Measurements from ENCODE around the gene GMEB2. TPM values are rescaled to one million over a fixed set of nuclear protein-coding genes. Genes with fewer than 3 reads are reported as not detected.
A peak's percentile ranks its signal among the peaks of the same experiment; 100 is the strongest.

Gene GMEB2
- total and polyA plus RNA-seq, 7 experiments from 2014 or later: 11.0 to 30.2 (median 21.9) TPM

- no peaks in the 10 kb centered on the region for H3K27me3 ChIP-seq (ENCODE audit: control insufficient read depth in 2 of 2, insufficient read depth in 2 of 2, low read length in 2 of 2)
- H3K27ac Mint-ChIP-seq: peak overlapping the region in 1 of 9 donors; percentile 68
- no peak overlapping the region for H3K27ac ChIP-seq (ENCODE audit: low read depth, low read length)
- intact Hi-C loops (cut with micrococcal nuclease): no loop called here
- H3K9me3 ChIP-seq (ENCODE audit: control insufficient read depth in 2 of 3, low read length in 3 of 3): no peaks in the 10 kb centered on the region
- H3K4me3 ChIP-seq (ENCODE audit: low read length): no peak overlapping the region
- DNase-seq: no peak
- H3K4me1 ChIP-seq (ENCODE audit: control insufficient read depth in 2 of 2, insufficient read depth in 2 of 2, low read length in 2 of 2): peaks cover 13 to 21% of the 10 kb centered on the region in 2 donors
- no peak for ATAC-seq
- no peaks in the 10 kb centered on the region for H3K9me3 Mint-ChIP-seq
- ChIA-PET CTCF (interaction anchor here (1.0 kb wide), 1 partner anchor 12 kb away, joined by 3 read pairs; no protein-coding TSS in a partner anchor), POLR2A (interaction anchor here (1.0 to 1.2 kb wide), 2 partner anchors 10 to 27 kb away, joined by 3 read pairs; no protein-coding TSS in a partner anchor)
- H3K4me1 Mint-ChIP-seq: peaks cover 9 to 16% (median 13%) of the 10 kb centered on the region in 7 donors
- H3K4me3 Mint-ChIP-seq: no peak overlapping the region
- no peaks in the 10 kb centered on the region for H3K36me3 Mint-ChIP-seq
- H3K36me3 ChIP-seq (ENCODE audit: control insufficient read depth in 2 of 3, insufficient read depth in 3 of 3, low read length in 3 of 3): no peaks in the 10 kb centered on the region
- peaks cover 0 to 27% (median 5%) of the 10 kb centered on the region in 5 donors for H3K27me3 Mint-ChIP-seq
Observed at GRCh38 chr20:63549679-63550282, 77.1 kb downstream of the GMEB2 start.

DNA sequence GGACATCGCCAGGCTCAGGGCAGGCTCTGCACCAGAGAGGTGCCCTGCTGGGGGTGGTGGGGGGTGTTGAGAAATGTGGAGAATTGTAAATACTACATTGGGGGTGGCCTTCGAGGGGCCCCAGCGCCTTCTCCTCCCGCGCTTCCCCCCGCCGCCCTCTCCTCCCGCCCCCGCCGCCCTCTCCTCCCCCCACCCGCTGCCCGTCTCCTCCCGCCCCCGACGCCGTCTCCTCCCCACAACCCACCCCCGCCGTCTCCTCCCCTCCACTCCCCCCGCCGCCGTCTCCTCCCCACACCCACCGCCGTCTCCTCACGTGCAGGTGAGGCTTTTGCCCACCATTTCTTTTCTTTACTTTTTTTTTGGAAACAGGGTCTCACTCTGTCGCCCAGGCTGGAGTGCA is 77.9 kb downstream of the GMEB2 start:
- ChIA-PET CTCF (no interaction called here), POLR2A (no interaction called here)
- Mint-ChIP-seq H3K9me3 (no peaks in the 10 kb centered on the region), H3K4me3 (no peak overlapping the region), H3K27ac (no peak overlapping the region), H3K27me3 (peaks cover 0 to 27% (median 5%) of the 10 kb centered on the region in 5 donors), H3K4me1 (peaks cover 9 to 16% (median 13%) of the 10 kb centered on the region in 7 donors), H3K36me3 (no peaks in the 10 kb centered on the region)
- H3K27ac ChIP-seq (ENCODE audit: low read depth, low read length): no peak overlapping the region
- H3K27me3 ChIP-seq (ENCODE audit: control insufficient read depth in 2 of 2, insufficient read depth in 2 of 2, low read length in 2 of 2): no peaks in the 10 kb centered on the region
- H3K4me1 ChIP-seq (ENCODE audit: control insufficient read depth in 2 of 2, insufficient read depth in 2 of 2, low read length in 2 of 2): peaks cover 13 to 17% of the 10 kb centered on the region in 2 donors
- no peaks in the 10 kb centered on the region for H3K9me3 ChIP-seq (ENCODE audit: control insufficient read depth in 2 of 3, low read length in 3 of 3)
- DNase-seq (no peak), ATAC-seq (no peak)
- intact Hi-C loops (cut with micrococcal nuclease): no loop called here
- H3K4me3 ChIP-seq (ENCODE audit: low read length): no peak overlapping the region
- no peaks in the 10 kb centered on the region for H3K36me3 ChIP-seq (ENCODE audit: control insufficient read depth in 2 of 3, insufficient read depth in 3 of 3, low read length in 3 of 3)

GRCh38 chr20:63548542-63548941 is 78.4 kb downstream of the GMEB2 start:
- CTCF ChIA-PET: no interaction called here

DNA sequence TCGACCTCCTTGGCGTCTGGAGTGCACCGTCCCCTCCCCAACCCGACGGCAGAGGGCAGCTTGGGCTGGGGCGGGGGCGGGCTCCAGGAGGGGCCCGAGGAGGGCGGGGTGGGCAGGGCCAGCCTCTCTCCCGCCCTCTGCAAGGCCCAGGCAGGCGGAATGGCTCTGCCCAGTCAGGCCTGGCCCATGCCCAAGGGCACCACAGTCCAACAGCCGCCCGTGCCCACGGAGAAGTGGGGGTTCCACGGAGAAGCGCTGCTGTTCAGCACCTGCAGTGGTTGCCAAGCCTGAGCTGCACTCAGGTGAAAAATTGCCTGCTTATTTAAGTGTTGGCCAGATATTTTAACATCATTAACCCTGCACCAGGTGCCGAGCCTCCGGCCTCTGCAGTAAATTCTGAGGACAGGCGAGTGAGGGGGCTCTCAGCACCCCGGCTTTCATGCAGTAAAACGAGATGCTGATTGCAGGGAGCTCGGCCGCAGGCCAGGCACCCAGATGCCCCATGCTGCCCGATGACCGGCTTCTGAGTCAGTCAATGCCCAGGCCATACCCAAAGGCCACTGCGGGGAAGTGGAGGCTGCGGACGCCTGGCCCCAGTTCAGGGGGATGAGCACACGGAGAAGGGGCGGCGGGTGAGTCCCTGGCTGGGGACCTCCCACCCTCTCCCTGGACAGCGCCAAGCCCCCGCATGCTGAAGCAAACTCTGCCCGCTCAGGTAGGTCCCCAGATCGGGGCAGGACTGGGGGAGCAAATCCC is 79.0 kb downstream of the GMEB2 start, which contains the start of gene SRMS:
Gene SRMS, minus strand, starts transcription at position 25 of the 756 bp plus-strand sequence. CDS start 286 bp downstream, outside the sequence.
- intact Hi-C loops (cut with micrococcal nuclease): no loop called here
- H3K9me3 Mint-ChIP-seq: no peaks in the 10 kb centered on the region
- H3K4me3 Mint-ChIP-seq: no peak within 1 kb of the TSS
- H3K27me3 ChIP-seq (ENCODE audit: control insufficient read depth in 2 of 2, insufficient read depth in 2 of 2, low read length in 2 of 2): no peaks in the 10 kb centered on the region
- no peaks in the 10 kb centered on the region for H3K36me3 Mint-ChIP-seq
- no peak within 1 kb of the TSS for H3K4me3 ChIP-seq (ENCODE audit: low read length)
- ChIA-PET CTCF (no interaction called here), POLR2A (interaction anchor here (1.2 kb wide), 1 partner anchor 9 kb away, joined by 3 read pairs; no protein-coding TSS in a partner anchor)
- no peak for ATAC-seq
- H3K4me1 ChIP-seq (ENCODE audit: control insufficient read depth in 2 of 2, insufficient read depth in 2 of 2, low read length in 2 of 2): peaks cover 9 to 10% of the 10 kb centered on the region in 2 donors
- peaks cover 0 to 27% (median 5%) of the 10 kb centered on the region in 5 donors for H3K27me3 Mint-ChIP-seq
- H3K27ac ChIP-seq (ENCODE audit: low read depth, low read length): no peak within 1 kb of the TSS
- no peak for DNase-seq
- peaks cover 10 to 17% (median 14%) of the 10 kb centered on the region in 7 donors for H3K4me1 Mint-ChIP-seq
- no peaks in the 10 kb centered on the region for H3K36me3 ChIP-seq (ENCODE audit: control insufficient read depth in 2 of 3, insufficient read depth in 3 of 3, low read length in 3 of 3)
- H3K9me3 ChIP-seq (ENCODE audit: control insufficient read depth in 2 of 3, low read length in 3 of 3): no peaks in the 10 kb centered on the region
- peak within 1 kb of the TSS in 1 of 9 donors; percentile 32 for H3K27ac Mint-ChIP-seq

More at GRCh38 chr20:63548542-63548941, 78.4 kb downstream of the GMEB2 start:
- H3K9me3 ChIP-seq (ENCODE audit: control insufficient read depth in 2 of 3, low read length in 3 of 3): no peaks in the 10 kb centered on the region
- no peak overlapping the region for H3K27ac Mint-ChIP-seq
- POLR2A ChIA-PET: no interaction called here
- H3K4me1 ChIP-seq (ENCODE audit: control insufficient read depth in 2 of 2, insufficient read depth in 2 of 2, low read length in 2 of 2): peaks cover 13 to 16% of the 10 kb centered on the region in 2 donors
- no peak overlapping the region for H3K4me3 ChIP-seq (ENCODE audit: low read length)
- peaks cover 0 to 27% (median 5%) of the 10 kb centered on the region in 5 donors for H3K27me3 Mint-ChIP-seq
- no peaks in the 10 kb centered on the region for H3K9me3 Mint-ChIP-seq
- no peak for ATAC-seq
- intact Hi-C loops (cut with micrococcal nuclease): no loop called here
- no peaks in the 10 kb centered on the region for H3K36me3 ChIP-seq (ENCODE audit: control insufficient read depth in 2 of 3, insufficient read depth in 3 of 3, low read length in 3 of 3)
- no peaks in the 10 kb centered on the region for H3K36me3 Mint-ChIP-seq
- no peak for DNase-seq
- no peak overlapping the region for H3K4me3 Mint-ChIP-seq
- H3K4me1 Mint-ChIP-seq: peaks cover 13 to 18% (median 16%) of the 10 kb centered on the region in 7 donors
- no peaks in the 10 kb centered on the region for H3K27me3 ChIP-seq (ENCODE audit: control insufficient read depth in 2 of 2, insufficient read depth in 2 of 2, low read length in 2 of 2)
- no peak overlapping the region for H3K27ac ChIP-seq (ENCODE audit: low read depth, low read length)

DNA sequence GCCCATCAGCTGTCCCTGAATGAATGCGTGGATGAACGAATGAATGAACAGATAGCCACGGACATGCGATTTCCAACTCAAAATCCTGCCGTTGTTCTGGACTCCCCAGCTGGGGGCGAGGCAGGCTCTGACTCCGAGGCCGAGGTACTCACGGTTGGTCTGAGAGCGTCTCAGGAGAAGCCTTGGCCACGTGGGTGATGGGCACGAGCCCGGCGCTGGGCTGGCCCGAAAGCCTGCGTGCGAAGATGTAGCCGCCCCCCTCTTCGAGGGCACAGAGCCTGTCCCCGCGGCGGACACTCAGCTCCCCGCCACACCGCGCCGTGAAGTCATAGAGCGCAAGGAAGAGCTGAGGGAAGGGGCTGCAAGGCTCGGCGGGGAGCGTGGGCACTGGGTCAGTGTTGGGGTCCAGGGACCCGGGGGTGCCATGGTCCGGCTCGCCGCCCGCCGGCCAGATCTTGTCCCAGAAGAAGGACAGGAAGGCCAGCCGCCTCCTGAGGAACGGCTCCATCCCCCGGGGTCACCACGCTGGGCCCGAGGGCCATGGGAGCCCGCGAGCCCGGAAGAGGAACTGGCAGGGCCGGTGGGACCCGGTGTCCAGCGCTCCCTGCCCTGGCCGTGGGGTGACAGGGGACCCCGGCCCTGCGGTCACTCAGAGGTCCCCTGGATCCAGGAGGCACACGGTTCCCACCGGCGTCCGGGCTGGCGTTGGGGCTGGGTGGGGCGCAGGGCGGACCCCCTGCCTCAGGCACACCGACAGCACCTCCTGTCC is 79.8 kb downstream of the GMEB2 start:
- Histone ChIP-seq H3K27ac (ENCODE audit: low read depth, low read length) (no peak overlapping the region), H3K4me1 (ENCODE audit: control insufficient read depth in 2 of 2, insufficient read depth in 2 of 2, low read length in 2 of 2) (peaks cover 1 to 2% of the 10 kb centered on the region in 2 donors), H3K9me3 (ENCODE audit: control insufficient read depth in 2 of 3, low read length in 3 of 3) (no peaks in the 10 kb centered on the region), H3K27me3 (ENCODE audit: control insufficient read depth in 2 of 2, insufficient read depth in 2 of 2, low read length in 2 of 2) (no peaks in the 10 kb centered on the region), H3K36me3 (ENCODE audit: control insufficient read depth in 2 of 3, insufficient read depth in 3 of 3, low read length in 3 of 3) (no peaks in the 10 kb centered on the region), H3K4me3 (ENCODE audit: low read length) (no peak overlapping the region)
- peaks cover 3 to 10% (median 7%) of the 10 kb centered on the region in 7 donors for H3K4me1 Mint-ChIP-seq
- H3K4me3 Mint-ChIP-seq: no peak overlapping the region
- intact Hi-C loops (cut with micrococcal nuclease): no loop called here
- peaks cover 0 to 24% (median 5%) of the 10 kb centered on the region in 5 donors for H3K27me3 Mint-ChIP-seq
- H3K9me3 Mint-ChIP-seq: no peaks in the 10 kb centered on the region
- ChIA-PET CTCF (no interaction called here), POLR2A (interaction anchor here (1.2 kb wide), 1 partner anchor 8 kb away, joined by 3 read pairs; no protein-coding TSS in a partner anchor)
- no peaks in the 10 kb centered on the region for H3K36me3 Mint-ChIP-seq
- H3K27ac Mint-ChIP-seq: peak overlapping the region in 1 of 9 donors; percentile 32
- ATAC-seq: peak; percentile 15
- no peak for DNase-seq

- H3K36me3 ChIP-seq (ENCODE audit: control insufficient read depth in 2 of 3, insufficient read depth in 3 of 3, low read length in 3 of 3): no peaks in the 10 kb centered on the region
- ChIA-PET CTCF (interaction anchor here (0.7 kb wide), 1 partner anchor 9 kb away, joined by 4 read pairs; the partner anchor contains the start of gene PTK6), POLR2A (no interaction called here)
- Mint-ChIP-seq H3K36me3 (no peaks in the 10 kb centered on the region), H3K4me3 (no peak overlapping the region), H3K9me3 (no peaks in the 10 kb centered on the region), H3K27me3 (peaks cover 0 to 24% (median 5%) of the 10 kb centered on the region in 5 donors), H3K27ac (peak overlapping the region in 3 of 9 donors; percentile 5 to 32 (median 25)), H3K4me1 (peaks cover 2 to 9% (median 5%) of the 10 kb centered on the region in 7 donors)
- no peak for DNase-seq
- intact Hi-C loops (cut with micrococcal nuclease): no loop called here
- ATAC-seq: peak; percentile 11
- H3K4me1 ChIP-seq (ENCODE audit: control insufficient read depth in 2 of 2, insufficient read depth in 2 of 2, low read length in 2 of 2): no peaks in the 10 kb centered on the region
- H3K9me3 ChIP-seq (ENCODE audit: control insufficient read depth in 2 of 3, low read length in 3 of 3): no peaks in the 10 kb centered on the region
- H3K4me3 ChIP-seq (ENCODE audit: low read length): no peak overlapping the region
- no peak overlapping the region for H3K27ac ChIP-seq (ENCODE audit: low read depth, low read length)
- H3K27me3 ChIP-seq (ENCODE audit: control insufficient read depth in 2 of 2, insufficient read depth in 2 of 2, low read length in 2 of 2): no peaks in the 10 kb centered on the region
Observed at GRCh38 chr20:63546256-63546955, 80.5 kb downstream of the GMEB2 start.

Data from naive thymus-derived CD4-positive, alpha-beta T cell (primary cell).